ENCODE measurements around the gene VWDE. TPM values are rescaled to one million over a fixed set of nuclear protein-coding genes. Genes with fewer than 3 reads are reported as not detected.
"Not testable (repeated sequence)": the region's sequence is repeated elsewhere in the genome, so short reads cannot be mapped to it uniquely, and the experiment has no call there.

Gene VWDE
- 1 to 10 TPM; 2.6 to 7.0 (median 5.5) TPM for polyA plus RNA-seq (ENCODE audit: insufficient read length in 4 of 4)

- peak in 3 of 4 donors; percentile 32 to 56 (median 49) for DNase-seq (ENCODE audit: low read depth in 4 of 4, low spot score in 2 of 4)
Observed at GRCh38 chr7:12403287-12404181, at the start of gene VWDE. VWDE (minus strand) TSS chr7:12403865; CDS start chr7:12403716, 149 bp downstream.

- not testable (repeated sequence) for DNase-seq (ENCODE audit: low read depth in 4 of 4, low spot score in 2 of 4)
Observed at GRCh38 chr7:12453136-12453535, 49.5 kb upstream of the VWDE start.

DNA sequence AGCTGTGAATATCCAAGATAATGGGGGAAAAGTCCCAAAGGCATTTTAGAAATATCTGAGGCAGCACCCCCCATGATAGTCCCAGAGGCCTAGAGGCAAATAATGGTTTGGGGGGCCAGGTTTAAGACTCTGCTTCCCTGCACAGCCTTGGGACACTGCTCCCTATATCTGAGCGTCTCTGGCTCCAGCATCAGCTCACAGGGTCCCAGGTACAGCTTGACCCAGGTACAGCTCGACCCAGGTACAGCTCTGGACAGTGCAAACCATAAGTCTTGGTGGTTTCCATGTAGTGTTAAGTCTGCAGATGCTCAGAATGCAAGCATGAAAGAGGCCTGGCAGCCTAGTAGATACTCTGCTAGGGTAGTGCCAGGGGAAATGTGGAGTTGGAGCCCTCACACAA is 47.0 kb upstream of the VWDE start:
- DNase-seq (ENCODE audit: low read depth in 4 of 4, low spot score in 2 of 4), result no peak

GRCh38 chr7:12444785-12445184 is 41.1 kb upstream of the VWDE start:
- no peak for DNase-seq (ENCODE audit: low read depth in 4 of 4, low spot score in 2 of 4)

DNA sequence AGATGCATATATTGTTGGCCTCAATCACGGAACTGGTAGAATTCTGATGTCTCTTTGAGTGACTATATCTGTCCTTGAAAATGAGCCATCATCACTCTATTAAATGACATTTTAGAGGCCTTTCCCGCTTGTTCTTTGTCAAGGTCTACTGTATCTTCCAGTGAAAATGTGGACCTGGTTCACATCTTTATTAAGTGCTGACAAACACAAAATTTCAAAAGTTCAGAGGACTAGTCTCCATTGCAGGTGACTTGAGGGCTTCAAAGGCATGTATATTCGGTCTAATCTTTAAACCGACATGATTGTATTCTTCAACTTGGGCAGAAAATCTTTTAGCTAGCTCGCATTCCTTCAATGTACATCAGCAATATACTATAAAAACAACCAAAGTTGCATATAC is 36.6 kb upstream of the VWDE start:
- no peak for DNase-seq (ENCODE audit: low read depth in 4 of 4, low spot score in 2 of 4)

DNA sequence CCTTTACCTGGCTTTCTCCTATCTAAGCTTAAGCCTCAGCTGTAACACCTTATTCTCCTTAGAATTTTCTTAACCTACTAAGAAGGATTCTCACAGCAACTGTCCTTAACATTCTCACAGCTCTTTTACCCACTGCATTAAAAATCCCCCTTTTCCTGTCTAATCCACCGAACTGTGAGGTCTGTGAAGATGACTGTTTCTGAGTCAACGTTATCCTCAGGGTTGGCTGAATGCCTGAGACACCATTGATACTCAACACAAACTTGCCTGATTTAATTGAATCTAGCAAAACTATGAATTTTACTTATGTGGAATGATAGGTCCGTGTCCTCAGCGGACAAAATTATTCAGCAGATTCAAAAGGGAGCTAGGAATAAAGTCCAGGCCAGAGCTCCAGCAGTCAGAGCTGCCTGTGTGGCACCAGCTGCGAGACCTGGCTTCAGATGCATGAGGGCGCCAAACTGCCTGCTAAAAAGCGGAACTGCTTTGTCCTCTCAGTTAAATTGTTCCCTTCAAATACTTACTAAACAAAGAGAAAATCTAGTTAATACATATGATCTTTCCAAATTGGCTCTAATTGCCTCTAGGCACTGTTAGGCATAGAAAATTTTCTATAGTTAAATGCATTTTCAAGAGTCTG is 33.4 kb upstream of the VWDE start:
- DNase-seq (ENCODE audit: low read depth in 4 of 4, low spot score in 2 of 4), result no peak

DNA sequence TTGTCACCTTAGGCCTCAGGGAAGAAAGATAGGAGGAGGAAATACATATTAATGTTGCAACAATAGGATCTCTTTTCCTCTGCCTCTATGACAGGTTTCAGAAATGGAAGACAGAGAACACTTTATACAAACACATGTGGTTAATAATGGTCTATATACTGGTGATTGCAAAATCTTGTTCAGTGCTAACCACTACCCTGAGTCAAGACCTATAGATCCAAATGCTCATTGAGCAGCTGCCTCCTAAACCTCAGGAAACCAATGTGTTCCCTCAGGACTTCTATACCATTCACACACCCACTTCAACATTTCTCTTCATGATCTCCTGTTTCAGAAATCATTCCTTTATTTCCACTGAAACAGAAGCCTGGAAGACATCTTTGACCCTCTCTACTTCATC is 32.5 kb upstream of the VWDE start:
- no peak for DNase-seq (ENCODE audit: low read depth in 4 of 4, low spot score in 2 of 4)

GRCh38 chr7:12434012-12434642 is 30.5 kb upstream of the VWDE start:
- no peak for DNase-seq (ENCODE audit: low read depth in 4 of 4, low spot score in 2 of 4)

DNA sequence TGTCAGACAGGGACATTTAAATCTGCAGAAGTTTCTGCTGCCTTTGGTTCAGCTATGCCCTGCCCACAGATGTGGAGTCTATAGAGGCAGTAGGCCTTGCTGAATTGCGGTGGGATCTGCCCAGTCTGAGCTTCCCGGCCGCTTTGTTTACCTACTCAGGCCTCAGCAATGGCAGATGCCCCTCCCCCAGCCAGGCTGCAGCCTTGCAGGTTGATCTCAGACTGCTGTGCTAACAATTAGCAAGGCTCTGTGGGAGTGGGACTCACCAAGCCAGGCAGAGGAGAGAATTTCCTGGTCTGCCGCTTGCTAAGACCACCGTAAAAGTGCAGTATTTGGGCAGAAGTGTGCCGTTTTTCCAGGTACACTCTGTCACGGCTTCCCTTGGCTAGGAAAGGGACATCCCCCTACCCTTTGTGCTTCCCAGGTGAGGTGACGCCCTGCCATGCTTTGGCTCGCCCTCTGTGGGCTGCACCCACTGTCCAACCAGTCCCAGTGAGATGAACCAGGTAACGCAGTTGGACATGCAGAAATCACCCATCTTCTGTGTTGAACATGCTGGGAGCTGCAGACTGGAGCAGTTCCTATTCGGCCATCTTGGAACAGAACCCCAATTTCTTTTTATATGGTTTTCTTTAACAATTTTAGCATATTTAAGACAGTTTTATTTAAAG is 28.4 kb upstream of the VWDE start:
- DNase-seq (ENCODE audit: low read depth in 4 of 4, low spot score in 2 of 4), result no peak

- no peak for DNase-seq (ENCODE audit: low read depth in 4 of 4, low spot score in 2 of 4)
Observed at GRCh38 chr7:12425311-12425710, 21.6 kb upstream of the VWDE start.

- no peak for DNase-seq (ENCODE audit: low read depth in 4 of 4, low spot score in 2 of 4)
Observed at GRCh38 chr7:12423997-12424745, 20.5 kb upstream of the VWDE start.

DNA sequence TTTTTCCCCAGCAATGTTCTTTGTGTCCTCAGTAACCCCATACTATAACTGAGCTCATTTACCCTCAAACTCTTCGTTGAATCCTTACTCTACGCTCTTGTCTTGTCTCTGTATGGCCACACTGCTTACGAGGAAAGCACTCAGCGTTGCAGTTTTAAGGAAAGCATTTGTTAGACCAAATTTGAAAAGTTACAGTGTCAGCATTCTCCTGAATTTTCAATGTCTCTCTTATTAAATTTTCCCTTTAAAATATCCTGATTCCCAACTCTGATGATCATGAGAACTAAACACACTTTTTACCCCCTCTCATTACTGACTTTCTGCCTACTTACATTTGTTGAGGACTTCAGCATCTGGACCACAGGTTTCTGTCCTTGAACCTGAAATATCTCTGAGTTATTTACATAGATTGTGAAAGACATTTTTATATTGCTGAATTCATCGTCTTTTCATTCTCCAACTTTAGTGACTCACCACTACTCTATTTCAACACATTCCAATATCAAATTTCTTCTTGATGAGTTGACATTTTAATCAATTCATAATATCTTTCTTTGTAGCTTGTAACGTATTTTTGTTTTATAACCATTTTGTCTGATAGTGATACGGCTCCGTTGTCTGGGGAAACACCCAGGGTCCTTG is 19.8 kb upstream of the VWDE start:
- no peak for DNase-seq (ENCODE audit: low read depth in 4 of 4, low spot score in 2 of 4)

GRCh38 chr7:12422554-12423320 is 19.1 kb upstream of the VWDE start:
- no peak for DNase-seq (ENCODE audit: low read depth in 4 of 4, low spot score in 2 of 4)

GRCh38 chr7:12418452-12418851 is 14.8 kb upstream of the VWDE start:
- no peak for DNase-seq (ENCODE audit: low read depth in 4 of 4, low spot score in 2 of 4)

DNA sequence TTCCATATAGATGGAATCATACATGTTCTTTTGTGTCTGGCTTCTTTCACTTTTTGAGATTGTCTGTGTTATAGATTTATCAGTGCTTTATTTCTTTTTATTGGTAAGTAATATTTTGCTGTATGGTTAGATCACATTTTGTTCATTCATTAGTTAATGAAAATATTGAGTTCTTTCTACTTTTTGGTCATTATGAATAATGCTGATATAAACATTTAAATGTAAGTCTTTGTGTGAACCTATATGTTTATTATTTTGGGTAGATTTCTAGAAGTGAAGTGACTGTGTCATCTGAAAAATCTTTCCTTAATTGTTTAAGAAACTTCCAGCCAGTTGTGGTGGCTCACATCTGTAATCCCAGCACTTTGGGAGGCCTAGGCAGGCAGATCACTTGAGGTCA is 11.4 kb upstream of the VWDE start:
- DNase-seq (ENCODE audit: low read depth in 4 of 4, low spot score in 2 of 4), result no peak

GRCh38 chr7:12412407-12412806 is 8.7 kb upstream of the VWDE start:
- DNase-seq (ENCODE audit: low read depth in 4 of 4, low spot score in 2 of 4), result no peak

GRCh38 chr7:12410523-12410922 is 6.9 kb upstream of the VWDE start:
- no peak for DNase-seq (ENCODE audit: low read depth in 4 of 4, low spot score in 2 of 4)

DNA sequence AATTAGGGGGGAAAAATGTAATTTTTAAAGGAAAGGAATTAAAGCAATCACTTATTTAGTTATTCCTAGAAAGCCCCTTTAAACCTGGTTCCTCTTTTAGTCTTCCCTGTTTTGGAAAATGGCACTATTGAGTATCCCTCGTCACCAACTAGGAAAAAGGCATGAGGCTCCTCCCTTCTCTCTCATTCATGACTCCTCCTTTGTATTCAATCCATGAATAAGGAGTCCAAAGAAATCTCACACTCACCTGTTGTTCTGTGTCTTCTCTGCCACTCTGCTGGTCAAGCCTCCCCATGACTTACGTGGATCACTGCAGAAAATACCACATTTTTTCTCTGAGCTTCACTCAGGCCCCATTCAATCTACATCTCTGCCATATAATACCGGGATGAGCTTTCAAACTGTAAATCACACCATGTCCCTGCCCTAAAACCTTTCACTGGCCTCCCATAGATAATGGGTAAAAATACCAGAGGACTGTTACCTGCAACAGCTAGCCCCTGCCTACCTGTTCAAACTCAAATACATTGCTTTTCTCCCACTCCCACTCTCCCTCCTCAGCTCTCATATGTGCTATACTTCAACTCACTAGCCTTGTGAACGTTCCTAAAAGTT is 5.5 kb upstream of the VWDE start:
- DNase-seq (ENCODE audit: low read depth in 4 of 4, low spot score in 2 of 4), result no peak

DNA sequence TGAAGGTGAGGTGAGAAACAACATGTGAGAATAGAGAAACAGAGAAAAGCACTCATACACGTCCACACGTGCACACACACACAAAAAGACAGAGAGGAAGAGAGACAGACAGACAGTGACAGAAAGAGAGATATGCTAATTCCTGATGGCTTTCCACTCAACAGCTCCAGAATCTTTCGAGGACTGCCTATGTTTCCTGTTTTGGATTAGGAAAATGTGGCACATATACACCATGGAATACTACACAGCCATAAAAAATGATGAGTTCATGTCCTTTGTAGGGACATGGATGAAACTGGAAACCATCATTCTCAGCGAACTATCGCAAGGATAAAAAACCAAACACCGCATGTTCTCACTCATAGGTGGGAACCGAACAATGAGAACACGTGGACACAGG is 4.0 kb upstream of the VWDE start:
- not testable (repeated sequence) for DNase-seq (ENCODE audit: low read depth in 4 of 4, low spot score in 2 of 4)
